Hypothalamus (tissue), 51 donors: ENCODE results near the gene ST6GALNAC6.
A peak's percentile ranks its signal among the peaks of the same experiment; 100 is the strongest.
"Not testable (repeated sequence)": the region's sequence is repeated elsewhere in the genome, so short reads cannot be mapped to it uniquely, and the experiment has no call there.

Source experiments
- DNase-seq, 51 donors: peaks; one replicate each; lab custom pipeline; 2025; lab: John Stamatoyannopoulos, UW

ST6GALNAC6 gene

DNA sequence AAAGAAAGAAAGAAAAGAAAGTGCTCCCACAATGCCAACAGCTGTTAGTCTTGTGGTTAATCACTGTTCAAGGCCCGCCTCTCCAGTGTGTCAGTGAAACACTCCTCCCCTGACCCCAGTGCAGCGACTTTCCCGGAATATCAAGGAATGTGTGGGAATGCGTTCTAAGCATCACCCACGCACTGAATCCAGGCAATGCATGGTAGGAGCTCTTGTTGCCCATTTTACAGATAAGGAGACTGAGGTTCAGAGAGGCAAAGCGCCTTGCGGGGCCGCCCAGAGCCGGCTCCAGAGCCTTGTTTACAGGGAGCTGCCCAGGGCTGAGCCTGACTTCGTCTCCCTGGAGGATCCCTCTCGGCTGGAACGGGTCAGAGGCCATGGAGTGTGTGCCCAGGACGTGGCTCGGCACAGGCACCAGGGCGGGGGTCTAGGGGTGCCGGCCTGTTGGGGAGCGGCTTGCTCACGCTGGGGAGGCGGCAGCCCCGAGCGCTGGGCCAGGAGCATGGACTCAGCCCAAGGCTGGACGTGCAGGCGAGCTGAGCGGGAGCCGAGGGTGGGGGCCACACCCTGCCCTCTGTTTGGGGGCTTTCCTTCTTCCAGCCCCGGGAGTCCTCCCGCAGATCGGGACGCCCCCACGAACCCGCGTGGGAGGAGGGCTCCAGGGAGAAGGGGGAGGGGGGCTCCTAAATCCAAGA is 823 bp downstream of the ST6GALNAC6 start:
- DNase-seq: peak in 8 of 51 donors; percentile 20 to 52 (median 36)

DNA sequence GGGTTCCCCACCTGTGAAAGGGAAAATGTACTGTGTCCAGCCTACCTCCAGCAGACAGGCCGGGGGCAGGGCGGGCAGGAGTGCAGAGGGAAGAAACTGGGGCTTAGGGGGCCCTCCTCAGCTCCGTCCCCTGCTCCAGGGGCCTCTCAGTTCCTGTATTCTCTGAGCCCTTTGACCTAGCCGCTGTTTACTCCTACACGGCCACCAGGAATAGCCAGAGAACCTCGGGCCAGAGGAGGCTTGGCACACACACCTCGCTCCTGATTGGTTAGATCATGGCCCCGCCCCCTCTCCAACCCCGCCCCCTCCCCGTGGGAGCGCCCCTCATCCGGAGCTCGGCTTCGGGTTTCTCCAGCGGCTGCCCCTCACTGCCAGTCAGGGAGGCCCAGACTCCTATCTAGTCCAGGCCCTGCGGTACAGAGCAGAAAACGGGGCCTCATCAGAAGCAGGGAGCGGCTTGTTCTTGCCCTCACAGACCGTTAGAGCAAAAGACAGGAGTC is 2.2 kb downstream of the ST6GALNAC6 start:
- peak in 49 of 51 donors; percentile 26 to 87 (median 71) for DNase-seq

DNA sequence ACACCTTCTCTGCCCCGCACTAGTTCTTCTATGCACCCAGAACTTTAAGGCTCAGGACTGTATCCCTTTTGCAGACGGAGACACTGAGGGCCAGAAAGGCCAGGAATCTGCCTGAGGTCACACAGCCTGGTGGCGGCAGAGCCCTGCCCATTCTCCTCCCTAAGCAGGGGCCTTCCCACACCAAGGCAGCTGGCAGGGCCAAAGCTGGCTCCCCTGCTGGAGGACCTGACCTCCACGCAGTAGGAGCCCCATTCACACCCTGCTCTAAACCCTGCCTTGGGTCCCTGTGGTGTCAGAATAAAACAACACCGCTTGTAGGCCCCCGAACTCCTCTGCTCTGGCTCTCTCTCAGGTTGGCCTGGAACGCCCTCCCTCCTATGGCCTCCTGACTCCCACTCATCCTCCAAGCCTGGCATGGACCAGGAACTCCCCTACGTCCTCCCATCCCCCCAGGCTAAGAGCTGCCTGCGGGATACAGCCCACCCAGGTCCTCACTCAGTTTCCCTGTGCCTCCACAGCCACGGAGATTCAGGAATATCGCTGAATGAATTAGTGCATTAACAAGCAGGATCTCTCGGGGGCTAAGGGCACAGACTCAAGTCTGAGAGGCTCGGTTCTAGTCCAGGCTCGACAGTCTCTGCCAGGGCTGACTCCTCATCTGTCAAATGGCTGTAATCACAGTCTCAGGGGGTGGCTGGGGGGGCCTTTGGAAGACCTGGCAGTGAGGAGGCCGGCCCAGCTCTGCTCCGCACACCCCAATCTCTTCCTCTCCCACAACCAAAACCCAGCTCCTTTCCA is 2.8 kb downstream of the ST6GALNAC6 start:
- no peak for DNase-seq

DNA sequence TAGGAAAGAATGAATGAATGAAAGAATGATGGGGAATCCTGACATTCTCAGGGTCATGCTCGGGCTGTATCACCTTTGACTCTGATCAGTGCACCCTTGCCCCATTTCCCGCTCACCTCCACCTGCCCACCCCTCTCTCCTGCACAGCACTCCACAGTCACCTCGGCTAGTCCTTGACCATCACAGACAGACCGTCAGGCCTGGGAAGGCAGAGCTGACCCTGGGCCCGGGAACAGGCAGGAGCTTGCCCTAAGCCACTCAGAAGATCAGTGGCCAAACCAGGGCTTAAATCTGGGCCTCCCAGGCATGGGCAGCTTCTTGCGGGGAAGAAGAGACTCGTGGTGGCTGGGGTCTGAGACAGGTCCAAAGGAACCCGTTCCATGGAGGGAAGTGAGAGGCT is 3.6 kb downstream of the ST6GALNAC6 start:
- no peak for DNase-seq

DNA sequence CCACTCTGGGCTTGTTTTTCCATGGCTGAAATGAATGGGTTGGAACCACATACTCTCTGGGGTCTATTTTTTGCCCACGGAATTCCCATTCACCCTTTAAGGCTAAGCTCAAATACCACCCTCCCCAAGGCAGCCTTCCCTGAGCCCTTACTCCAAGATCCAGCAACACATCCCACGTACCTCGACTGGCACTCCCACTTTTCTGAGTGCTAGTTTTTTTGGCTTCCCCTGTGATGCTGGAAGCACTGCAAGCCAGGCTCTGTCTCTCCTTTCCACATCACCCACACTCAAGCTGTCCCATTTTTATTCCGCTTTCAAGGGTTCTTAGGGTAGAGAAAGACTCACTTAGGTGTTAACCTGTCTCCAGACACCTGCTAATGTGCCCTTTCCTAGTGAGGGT is 6.0 kb downstream of the ST6GALNAC6 start:
- peak in 1 of 51 donors; percentile 30 for DNase-seq

DNA sequence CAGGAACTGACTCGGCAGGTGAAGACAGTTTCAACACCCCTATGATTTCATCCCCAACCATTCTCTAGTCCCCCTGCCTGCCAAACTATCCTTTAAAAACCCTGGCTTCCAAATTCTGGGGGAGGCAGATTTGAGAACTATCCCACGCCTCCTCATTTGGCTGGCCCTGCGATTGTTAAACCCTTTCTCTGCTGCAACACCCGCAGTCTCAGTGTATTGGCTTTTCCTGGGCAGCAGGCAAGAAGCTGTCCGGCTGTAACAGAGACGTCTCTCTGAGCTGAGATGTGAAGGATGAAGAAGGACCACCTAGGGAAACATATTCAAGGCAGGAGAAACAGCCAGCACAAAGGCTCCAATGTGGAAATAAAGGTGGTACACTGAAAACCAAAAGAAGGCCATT is 6.6 kb downstream of the ST6GALNAC6 start:
- no peak for DNase-seq

DNA sequence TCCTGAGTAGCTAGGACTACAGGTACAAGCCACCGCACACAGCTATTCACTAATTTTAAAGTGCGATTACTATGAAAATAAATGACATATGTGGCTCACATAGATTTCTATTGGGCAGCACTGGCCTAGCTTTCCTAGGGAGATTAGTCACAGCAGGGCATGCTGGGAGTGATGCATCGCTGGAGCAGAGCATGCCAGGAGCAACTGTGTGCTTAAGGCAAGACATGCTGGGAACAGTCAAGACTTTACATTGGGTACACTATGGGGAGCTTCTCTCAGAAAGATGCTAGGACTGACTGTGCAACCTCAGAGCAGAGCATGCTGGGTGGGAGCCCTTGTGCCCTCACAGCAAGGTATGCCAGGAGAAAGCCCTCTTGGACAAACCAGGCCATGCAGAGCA is 9.3 kb downstream of the ST6GALNAC6 start:
- DNase-seq: no peak

DNA sequence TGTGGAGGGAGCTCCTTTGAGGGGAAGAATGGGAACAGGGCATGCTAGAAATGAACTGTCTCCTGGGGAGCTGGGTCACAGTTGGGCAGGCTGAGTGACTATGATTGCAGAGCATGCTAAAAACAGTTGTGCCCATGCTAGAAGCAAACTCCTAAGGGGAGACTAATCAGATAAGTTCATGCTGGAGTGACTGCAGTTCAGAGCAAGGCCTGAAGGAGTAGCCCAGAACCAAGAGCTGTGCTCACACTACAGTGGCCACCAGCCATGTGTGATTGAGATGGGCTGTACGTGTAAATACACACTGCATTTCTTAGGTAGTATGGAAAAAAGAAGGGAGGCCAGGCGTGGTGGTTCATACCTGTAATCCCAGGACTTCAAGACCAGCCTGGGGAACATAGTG is 11.6 kb downstream of the ST6GALNAC6 start:
- no peak for DNase-seq

DNA sequence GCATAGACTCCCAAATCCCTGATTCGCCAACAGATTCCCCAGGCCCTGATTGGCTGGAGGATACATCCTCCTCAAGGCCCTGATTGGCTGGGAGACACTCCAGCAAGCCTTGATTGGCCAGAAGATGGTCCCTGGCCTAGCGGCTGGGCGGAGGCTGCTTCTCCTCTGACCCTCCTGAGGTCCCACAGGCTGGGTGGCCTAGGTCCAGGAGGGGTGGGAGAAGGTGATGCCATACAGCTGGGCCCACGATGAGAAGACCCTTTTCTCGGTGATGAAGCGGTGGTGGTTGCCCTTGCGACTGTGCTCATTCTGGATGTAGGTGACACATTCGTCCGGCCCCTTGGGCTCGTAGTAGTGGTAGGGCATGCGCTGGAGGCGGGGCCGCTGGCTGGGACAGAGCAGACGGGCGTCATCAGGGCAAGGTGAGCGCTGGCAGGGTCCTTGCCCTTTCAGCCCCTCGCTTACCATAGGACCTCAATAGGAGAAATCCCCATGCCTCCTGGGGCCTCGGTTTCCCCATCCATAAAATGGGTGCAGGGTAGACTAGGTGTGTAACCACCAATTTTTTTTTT is 12.9 kb downstream of the ST6GALNAC6 start:
- DNase-seq: no peak

DNA sequence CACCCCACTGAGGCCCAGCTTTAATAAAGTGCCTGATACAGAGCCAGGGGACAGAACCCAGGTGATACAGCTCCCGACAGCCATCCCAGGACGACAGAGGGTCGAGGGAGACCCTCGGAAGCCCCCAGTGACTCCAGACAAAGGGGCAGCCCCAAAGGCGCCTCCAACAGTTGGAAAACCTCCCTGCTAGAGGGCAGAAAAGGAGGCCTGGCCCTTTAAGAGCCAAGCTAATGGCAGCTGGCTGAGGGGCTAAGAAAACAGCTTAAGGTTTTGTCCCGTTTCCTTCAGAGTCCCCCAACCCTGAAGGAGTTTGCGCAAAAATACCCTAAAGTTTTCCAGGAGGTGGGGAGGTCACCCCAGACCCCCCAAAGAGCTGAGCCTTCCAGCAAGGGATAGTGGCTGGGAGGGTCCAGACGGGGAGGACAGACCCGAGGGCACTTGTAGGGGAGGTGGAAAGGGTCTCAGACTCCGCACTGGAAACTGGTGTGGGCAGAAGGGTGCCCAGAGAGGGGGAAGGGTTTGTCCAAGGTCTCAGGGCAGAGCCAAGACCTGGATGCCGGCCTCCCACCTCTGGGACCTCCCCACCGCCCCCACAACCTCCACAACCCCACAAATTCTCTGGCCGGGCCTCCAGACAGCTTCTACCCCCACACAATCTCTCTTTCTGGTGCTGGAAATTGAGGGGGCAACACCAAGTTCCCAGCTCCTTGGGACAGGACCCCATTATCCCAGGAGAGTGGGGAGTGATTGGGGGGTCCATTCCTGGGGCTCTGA is 13.7 kb downstream of the ST6GALNAC6 start:
- DNase-seq: no peak

DNA sequence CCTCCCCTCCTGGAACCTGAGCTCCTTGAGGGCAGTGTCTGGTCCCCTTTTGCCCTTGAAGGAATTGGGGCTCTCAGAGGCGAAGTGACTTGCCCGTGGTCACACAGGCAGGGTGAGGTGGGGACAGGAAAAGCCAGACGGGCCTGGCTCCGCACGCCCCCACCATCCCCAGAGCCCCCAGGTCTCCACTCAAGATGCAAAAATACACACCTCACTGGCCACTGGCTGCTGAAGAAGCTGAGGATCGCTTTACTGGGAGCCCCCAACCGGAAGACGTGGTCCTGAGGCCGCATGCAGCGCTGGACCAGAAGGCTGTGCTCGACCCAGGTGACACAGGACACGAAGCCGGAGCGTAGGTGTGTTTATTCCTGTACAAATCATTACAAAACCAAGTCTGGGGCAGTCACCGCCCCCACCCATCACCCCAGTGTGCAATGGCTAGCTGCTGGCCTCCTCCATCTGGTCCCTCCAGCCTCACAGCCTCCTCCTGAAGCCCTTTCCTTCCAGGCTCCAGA is 14.4 kb downstream of the ST6GALNAC6 start:
- DNase-seq: no peak

DNA sequence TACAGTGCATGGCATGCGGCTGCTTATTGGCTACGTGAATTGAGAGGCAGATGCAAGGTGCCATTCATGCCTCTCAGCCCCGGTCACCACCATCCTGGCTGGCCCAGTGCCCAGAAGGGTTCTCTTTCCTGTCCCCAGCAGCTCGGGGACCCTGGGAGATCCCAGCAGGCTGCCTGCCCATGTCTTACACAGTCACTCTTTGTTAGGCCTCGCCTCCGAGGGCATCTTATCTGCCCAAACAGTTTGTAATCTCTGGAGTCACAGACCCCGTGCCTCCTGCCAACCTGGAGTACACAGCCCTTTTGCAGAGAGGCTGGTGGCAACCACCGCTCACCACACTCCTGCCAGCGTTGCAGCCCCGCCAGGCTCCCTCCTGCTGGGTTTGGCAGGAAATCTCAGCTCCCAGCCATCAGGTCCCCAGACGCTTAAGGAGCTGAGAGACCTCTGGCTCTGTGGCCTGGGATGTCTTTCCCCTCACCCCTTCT is 14.9 kb downstream of the ST6GALNAC6 start:
- peak in 22 of 51 donors; percentile 12 to 61 (median 32) for DNase-seq

DNA sequence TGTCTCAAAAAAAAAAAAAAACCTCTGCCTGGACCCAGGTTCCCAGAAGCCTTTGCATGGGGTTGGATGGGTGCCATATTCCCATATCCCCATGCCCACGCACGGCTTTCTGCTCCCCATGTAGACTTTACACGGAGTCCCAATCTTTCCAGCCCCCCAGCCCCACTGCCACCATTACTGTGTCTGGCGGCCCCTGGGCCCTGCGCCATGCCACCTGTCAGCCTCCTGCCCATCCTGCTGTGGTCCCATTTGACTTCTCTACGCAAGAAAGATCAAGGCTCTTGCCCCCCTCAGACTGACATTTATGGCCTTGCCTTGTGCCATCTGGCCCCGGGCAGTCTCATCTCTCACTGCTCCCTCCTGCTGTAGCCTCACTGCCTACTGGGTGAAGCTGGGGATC is 15.4 kb downstream of the ST6GALNAC6 start:
- DNase-seq: no peak

DNA sequence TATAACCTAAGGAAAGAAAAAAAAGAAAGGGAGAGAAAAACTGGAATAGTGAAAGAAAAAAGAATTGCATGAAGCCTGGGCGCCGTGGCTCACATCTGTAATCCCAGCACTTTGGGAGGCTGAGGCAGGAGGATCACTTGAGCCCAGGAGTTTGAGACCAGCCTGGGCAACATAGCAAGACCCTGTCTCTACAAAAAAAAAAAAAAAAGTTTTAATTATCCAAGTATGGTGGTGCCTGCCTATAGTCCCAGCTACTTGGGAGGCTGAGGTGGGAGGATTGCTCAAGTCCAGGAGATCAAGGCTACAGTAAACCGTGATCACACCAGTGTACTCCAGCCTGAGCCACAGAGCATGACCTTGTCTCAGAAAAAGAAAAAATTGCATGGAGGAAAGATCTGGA is 17.7 kb downstream of the ST6GALNAC6 start:
- DNase-seq: not testable (repeated sequence)

DNA sequence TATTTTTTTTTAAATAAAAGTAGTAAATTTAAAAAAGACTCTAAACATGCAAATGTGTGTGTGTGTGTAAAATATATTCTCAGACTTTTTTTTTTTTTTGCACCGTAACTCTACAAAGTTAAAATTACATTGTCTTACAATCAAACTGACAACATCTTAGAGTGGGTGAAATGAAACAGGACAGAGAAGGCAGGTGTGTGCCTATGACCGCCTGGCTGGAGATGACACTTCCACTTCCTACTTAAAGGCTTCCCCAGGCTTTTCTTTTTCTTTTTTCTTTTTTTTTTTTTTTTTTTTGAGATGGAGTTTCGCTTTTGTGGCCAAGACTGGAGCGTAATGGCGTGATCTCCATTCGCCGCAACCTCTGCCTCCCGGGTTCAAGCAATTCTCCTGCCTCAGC is 19.3 kb downstream of the ST6GALNAC6 start:
- DNase-seq: no peak

DNA sequence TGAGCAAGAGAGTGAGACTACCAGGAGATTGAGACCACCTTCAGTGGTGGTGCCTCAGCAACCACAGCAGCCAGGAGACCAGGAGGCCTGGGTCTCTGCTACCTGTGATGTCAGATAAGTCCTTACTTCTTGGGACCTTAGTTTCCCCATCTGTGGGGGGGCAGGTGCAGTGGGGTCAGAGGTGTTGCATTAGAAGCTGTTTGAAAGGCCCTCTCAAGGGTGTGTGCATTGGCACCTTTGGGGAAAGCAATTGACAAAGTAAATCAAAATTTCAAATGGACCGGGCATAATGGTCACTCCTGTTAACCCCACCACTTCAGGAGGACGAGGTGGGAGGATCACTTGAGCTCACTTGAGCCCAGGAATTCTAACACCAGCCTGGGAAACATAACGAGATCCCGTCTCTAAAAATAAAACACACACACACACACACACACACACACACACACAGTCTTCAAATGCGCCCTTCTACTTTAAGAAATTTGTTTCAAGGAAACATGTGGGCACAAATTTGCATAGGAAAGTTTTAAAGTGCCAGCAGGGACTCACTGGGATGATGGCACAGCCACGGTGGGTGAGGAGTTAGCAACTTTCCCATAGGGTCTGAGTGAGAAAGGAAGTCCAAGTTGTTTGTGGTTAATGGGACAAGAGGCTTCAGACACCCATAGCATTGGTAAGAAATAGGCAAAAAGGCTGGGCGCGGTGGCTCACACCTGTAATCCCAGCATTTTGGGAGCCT is 20.6 kb downstream of the ST6GALNAC6 start:
- no peak for DNase-seq

DNA sequence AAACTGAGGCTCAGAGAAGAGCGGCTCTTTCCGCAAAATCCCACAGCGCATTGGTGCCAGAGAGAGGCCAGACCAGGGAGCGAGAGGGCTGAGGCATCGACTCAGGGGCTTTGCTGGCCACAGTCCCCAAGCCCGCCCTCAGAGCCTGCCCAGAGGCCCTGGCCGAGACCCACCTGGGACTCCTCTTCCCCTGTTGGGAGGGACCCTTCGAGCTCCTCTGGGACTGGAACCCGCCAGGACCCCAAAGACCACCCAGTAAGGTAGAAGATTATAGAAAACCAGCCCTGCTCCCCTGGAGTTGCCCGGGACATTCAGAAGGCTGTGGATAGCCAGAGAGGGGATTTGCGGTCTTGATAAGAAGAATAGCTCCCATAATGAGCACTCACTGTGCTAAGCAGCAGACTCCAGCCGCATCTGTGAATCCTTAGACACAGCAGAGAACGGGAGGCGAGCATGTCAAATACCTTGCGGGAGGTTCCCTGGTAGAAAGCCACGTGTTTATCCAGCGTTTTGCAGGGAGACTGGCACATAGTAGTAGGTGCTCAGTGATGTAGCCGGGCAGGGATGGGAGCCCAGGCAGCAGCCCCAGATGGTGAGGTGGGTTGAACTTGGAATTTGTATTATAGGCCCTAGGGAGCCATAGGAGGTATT is 21.3 kb downstream of the ST6GALNAC6 start:
- DNase-seq: peak in 4 of 51 donors; percentile 9 to 55 (median 48)

DNA sequence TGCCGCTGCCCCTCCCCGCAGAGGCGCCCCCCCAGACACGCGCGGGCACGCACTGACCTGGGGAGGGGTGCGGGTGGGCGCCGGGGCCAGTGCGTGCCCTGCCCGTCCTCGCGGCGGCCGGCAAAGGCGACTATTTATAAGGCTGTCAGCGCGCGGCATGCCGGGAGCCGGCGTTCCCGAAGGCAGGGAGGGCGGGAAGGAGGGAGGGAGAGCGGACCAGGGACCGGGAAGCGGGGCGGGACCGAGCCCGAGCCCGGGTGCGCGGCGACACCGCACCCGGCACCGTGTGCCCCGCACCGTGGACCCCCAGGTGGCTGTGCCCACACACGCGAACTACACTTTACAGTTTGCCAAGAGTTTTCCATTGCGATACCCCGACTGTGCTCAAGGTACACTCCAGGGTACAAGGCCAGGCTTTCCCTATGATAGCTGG is 21.8 kb downstream of the ST6GALNAC6 start, which contains the start of gene AK1:
TSS of gene AK1 (minus strand) at position 110 of the 433 bp plus-strand sequence. CDS start 3,058 bp downstream, outside the sequence.
- DNase-seq: peak in 50 of 51 donors; percentile 44 to 90 (median 80)
